ENCODE data around the gene CDC42SE2.

Gene CDC42SE2

GRCh38 chr5:131426011-131426410 lies 162.2 kb downstream of the CDC42SE2 start:
- DNase-seq (ENCODE audit: low read depth in 1 of 2, low spot score in 1 of 2): no peak

GRCh38 chr5:131430794-131431193 lies 166.9 kb downstream of the CDC42SE2 start:
- no peak for DNase-seq (ENCODE audit: low read depth in 1 of 2, low spot score in 1 of 2)

- no peak for DNase-seq (ENCODE audit: low read depth in 1 of 2, low spot score in 1 of 2)
Measured at GRCh38 chr5:131431794-131432193, 167.9 kb downstream of the CDC42SE2 start.

GRCh38 chr5:131433109-131433508 lies 169.3 kb downstream of the CDC42SE2 start:
- DNase-seq (ENCODE audit: low read depth in 1 of 2, low spot score in 1 of 2): no peak

GRCh38 chr5:131436081-131436480 lies 172.2 kb downstream of the CDC42SE2 start:
- DNase-seq (ENCODE audit: low read depth in 1 of 2, low spot score in 1 of 2): no peak

GRCh38 chr5:131441184-131441583 lies 177.3 kb downstream of the CDC42SE2 start:
- no peak for DNase-seq (ENCODE audit: low read depth in 1 of 2, low spot score in 1 of 2)

Data from activated CD4-positive, alpha-beta T cell treated with anti-CD3 and anti-CD28 coated beads, Interleukin-2, amount 50 U/mL, for 24 hours (primary cell).